GM12873 (cell line): ENCODE measurements around the gene TMPRSS9.

ENCODE experiments used
- CTCF ChIP-seq: IDR thresholded peaks from 2 replicates; pipeline ENCODE4 v1.5.1; 2012; ENCODE audit warnings: low read depth, mild to moderate bottlenecking, moderate library complexity, low read length, control low read depth; ENCODE audit not compliant: insufficient read depth; ENCODE audit errors: missing control alignments

TMPRSS9 gene

GRCh38 chr19:2325281-2326046 is 34.6 kb upstream of the TMPRSS9 start:
- no peak for TF ChIP-seq CTCF

- no peak for TF ChIP-seq CTCF
Measured at GRCh38 chr19:2326699-2327360, 33.2 kb upstream of the TMPRSS9 start.

GRCh38 chr19:2327773-2328400 is 32.2 kb upstream of the TMPRSS9 start:
- no peak for TF ChIP-seq CTCF

- TF ChIP-seq CTCF = no peak
Measured at GRCh38 chr19:2328401-2329148, 31.5 kb upstream of the TMPRSS9 start, which contains the start of the genes LSM7 and SPPL2B. LSM7 (minus strand) TSS chr19:2328586; CDS start chr19:2328566, 20 bp downstream. SPPL2B (plus strand) TSS chr19:2328684; CDS start chr19:2328710, 26 bp downstream.

- no peak for TF ChIP-seq CTCF
Measured at GRCh38 chr19:2329149-2329478, 31.0 kb upstream of the TMPRSS9 start.

- no peak for TF ChIP-seq CTCF
Measured at GRCh38 chr19:2329501-2329916, 30.6 kb upstream of the TMPRSS9 start.
